ENCODE measurements around the gene DMD. TPM values are rescaled to one million over a fixed set of nuclear protein-coding genes. Genes with fewer than 3 reads are reported as not detected.

DMD gene
- total RNA-seq, 3 donors from 2014 or later (not counting 1 experiment from before 2014, with no cell fraction given), result not detected

DNA sequence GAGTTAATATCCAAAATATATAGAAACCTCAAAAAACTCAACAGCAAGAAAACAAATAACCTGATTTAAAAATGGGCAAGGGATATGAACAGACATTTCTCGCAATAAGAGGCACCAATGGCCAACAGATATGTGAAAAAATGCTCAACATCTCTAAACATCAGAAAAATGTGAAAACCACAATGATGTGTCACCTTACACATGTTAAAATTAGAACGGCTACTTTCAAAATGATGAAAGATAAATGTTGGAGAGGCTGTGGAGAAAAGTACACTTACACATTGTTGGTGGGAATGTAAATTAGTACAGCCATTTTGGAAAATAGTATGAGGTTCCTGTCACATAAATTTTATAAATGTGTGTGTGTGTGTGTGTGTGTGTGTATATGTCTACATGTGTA, 731.3 kb downstream of the DMD start:
- no peak for TF ChIP-seq CTCF (IDR thresholded peaks at IDR 0.05)
- Mint-ChIP-seq H3K9me3 (peaks cover 0 to 7% of the 10 kb centered on the region in 2 donors), H3K4me1 (no peaks in the 10 kb centered on the region), H3K4me3 (no peak overlapping the region), H3K36me3 (no peaks in the 10 kb centered on the region), H3K27ac (no peak overlapping the region), H3K27me3 (ENCODE audit: low read depth in 2 of 2) (no peaks in the 10 kb centered on the region)
- ATAC-seq, result no peak
- intact Hi-C loops (cut with micrococcal nuclease), result no loop called here
- Histone ChIP-seq H3K36me3 (ENCODE audit: control insufficient read depth, insufficient read depth, low read length) (no peaks in the 10 kb centered on the region), H3K4me3 (ENCODE audit: low read length) (no peak overlapping the region), H3K27me3 (ENCODE audit: control insufficient read depth, insufficient read depth, low read length) (no peaks in the 10 kb centered on the region), H3K9me3 (ENCODE audit: control insufficient read depth, insufficient read depth, low read length) (no peaks in the 10 kb centered on the region), H3K27ac (ENCODE audit: low read length) (no peak overlapping the region), H3K4me1 (ENCODE audit: control insufficient read depth, insufficient read depth, low read length) (no peaks in the 10 kb centered on the region)
- no peak for DNase-seq
- WGBS (ENCODE audit: insufficient coverage), result 50% methylated on average over 1 of the region's 2 CpGs

DNA sequence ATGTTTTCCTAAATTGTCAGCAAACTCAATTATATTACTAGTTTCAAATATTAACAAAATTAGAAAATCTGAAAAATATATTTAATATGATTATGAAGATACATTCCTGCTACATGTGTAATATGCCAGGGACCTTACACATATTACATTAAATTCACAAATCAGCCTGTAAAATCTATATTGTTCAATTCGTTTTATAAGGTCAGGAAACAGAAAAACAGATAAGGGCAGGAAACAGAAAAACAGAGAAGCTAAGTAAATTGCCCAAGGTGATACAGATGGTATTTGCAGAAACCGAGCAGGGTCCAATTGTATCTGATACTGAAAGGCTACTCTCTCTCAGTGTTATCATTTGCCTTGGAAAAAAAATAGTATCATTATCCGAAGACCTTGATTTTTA, 739.0 kb downstream of the DMD start:
- WGBS (ENCODE audit: insufficient coverage), result 65% methylated on average over 2 of the region's 3 CpGs
- no peaks in the 10 kb centered on the region for H3K4me1 Mint-ChIP-seq

GRCh38 chrX:32455704-32456103, 755.6 kb downstream of the DMD start:
- ATAC-seq, result no peak
- Mint-ChIP-seq H3K27ac (no peak overlapping the region), H3K9me3 (peaks cover 0 to 6% of the 10 kb centered on the region in 2 donors), H3K4me3 (no peak overlapping the region), H3K4me1 (peaks cover 4 to 5% of the 10 kb centered on the region in 2 donors), H3K27me3 (ENCODE audit: low read depth in 2 of 2) (no peaks in the 10 kb centered on the region), H3K36me3 (no peaks in the 10 kb centered on the region)
- H3K9me3 ChIP-seq (ENCODE audit: control insufficient read depth, insufficient read depth, low read length), result no peaks in the 10 kb centered on the region
- TF ChIP-seq CTCF (IDR thresholded peaks at IDR 0.05), result no peak
- DNase-seq, result no peak
- H3K36me3 ChIP-seq (ENCODE audit: control insufficient read depth, insufficient read depth, low read length), result no peaks in the 10 kb centered on the region
- H3K27me3 ChIP-seq (ENCODE audit: control insufficient read depth, insufficient read depth, low read length), result no peaks in the 10 kb centered on the region
- H3K4me1 ChIP-seq (ENCODE audit: control insufficient read depth, insufficient read depth, low read length), result no peaks in the 10 kb centered on the region
- 100% methylated on average over 1 of the region's 2 CpGs for WGBS (ENCODE audit: insufficient coverage)
- intact Hi-C loops (cut with micrococcal nuclease), result no loop called here
- H3K27ac ChIP-seq (ENCODE audit: low read length), result no peak overlapping the region
- H3K4me3 ChIP-seq (ENCODE audit: low read length), result no peak overlapping the region

More for the DNA sequence above, 739.0 kb downstream of the DMD start:
- no peaks in the 10 kb centered on the region for H3K36me3 Mint-ChIP-seq
- DNase-seq (no peak), ATAC-seq (no peak)
- Histone ChIP-seq H3K36me3 (ENCODE audit: control insufficient read depth, insufficient read depth, low read length) (no peaks in the 10 kb centered on the region), H3K4me3 (ENCODE audit: low read length) (no peak overlapping the region), H3K9me3 (ENCODE audit: control insufficient read depth, insufficient read depth, low read length) (no peaks in the 10 kb centered on the region), H3K27me3 (ENCODE audit: control insufficient read depth, insufficient read depth, low read length) (no peaks in the 10 kb centered on the region), H3K27ac (ENCODE audit: low read length) (no peak overlapping the region), H3K4me1 (ENCODE audit: control insufficient read depth, insufficient read depth, low read length) (no peaks in the 10 kb centered on the region)
- no peaks in the 10 kb centered on the region for H3K27me3 Mint-ChIP-seq (ENCODE audit: low read depth in 2 of 2)
- H3K4me3 Mint-ChIP-seq, result no peak overlapping the region
- peaks cover 0 to 4% of the 10 kb centered on the region in 2 donors for H3K9me3 Mint-ChIP-seq
- H3K27ac Mint-ChIP-seq, result no peak overlapping the region
- no peak for TF ChIP-seq CTCF (IDR thresholded peaks at IDR 0.05)
- intact Hi-C loops (cut with micrococcal nuclease), result no loop called here

GRCh38 chrX:32451954-32452695, 759.2 kb downstream of the DMD start:
- Mint-ChIP-seq H3K4me3 (peak overlapping the region; percentile 49), H3K36me3 (no peaks in the 10 kb centered on the region), H3K4me1 (peaks cover 11 to 14% of the 10 kb centered on the region in 2 donors), H3K27me3 (ENCODE audit: low read depth in 2 of 2) (no peaks in the 10 kb centered on the region), H3K27ac (peak overlapping the region in 1 of 2 donors; percentile 52), H3K9me3 (peaks cover 1 to 6% of the 10 kb centered on the region in 2 donors)
- no peak for TF ChIP-seq CTCF (IDR thresholded peaks at IDR 0.05)
- Histone ChIP-seq H3K4me3 (ENCODE audit: low read length) (no peak overlapping the region), H3K4me1 (ENCODE audit: control insufficient read depth, insufficient read depth, low read length) (no peaks in the 10 kb centered on the region), H3K9me3 (ENCODE audit: control insufficient read depth, insufficient read depth, low read length) (no peaks in the 10 kb centered on the region), H3K27me3 (ENCODE audit: control insufficient read depth, insufficient read depth, low read length) (no peaks in the 10 kb centered on the region), H3K27ac (ENCODE audit: low read length) (no peak overlapping the region), H3K36me3 (ENCODE audit: control insufficient read depth, insufficient read depth, low read length) (no peaks in the 10 kb centered on the region)
- ATAC-seq, result no peak
- intact Hi-C loops (cut with micrococcal nuclease), result no loop called here
- no peak for DNase-seq
- 96% methylated on average over 2 of the region's 3 CpGs for WGBS (ENCODE audit: insufficient coverage)

All from natural killer cell (primary cell).